HepG2 (cell line): ENCODE measurements around the gene NCOA5. TPM values are rescaled to one million over a fixed set of nuclear protein-coding genes. Genes with fewer than 3 reads are reported as not detected.

Experiments used
- HMGA1 ChIP-seq: sonication (generic); formaldehyde crosslinking; conservative IDR thresholded peaks from 2 replicates; pipeline ENCODE4 v1.4.0; 2020; ENCODE audit warnings: missing genetic modification reagents
- MTA1 ChIP-seq: sonication (generic); formaldehyde crosslinking; IDR thresholded peaks from 2 replicates; pipeline ENCODE4 v1.4.0; 2020; ENCODE audit warnings: missing genetic modification reagents, mild to moderate bottlenecking, borderline replicate concordance
- ZBTB10 ChIP-seq: sonication (generic); formaldehyde crosslinking; IDR thresholded peaks from 2 replicates; pipeline ENCODE4 v1.4.0; 2020; ENCODE audit warnings: missing genetic modification reagents, borderline replicate concordance
- ZFX ChIP-seq: sonication (generic); formaldehyde crosslinking; IDR thresholded peaks from 2 replicates; pipeline ENCODE4 v1.4.0; 2020; ENCODE audit warnings: mild to moderate bottlenecking, low read depth, missing genetic modification reagents, moderate library complexity
- ZNF331 ChIP-seq: sonication (generic); formaldehyde crosslinking; IDR thresholded peaks from 2 replicates; pipeline ENCODE4 v1.4.0; 2020; ENCODE audit warnings: missing genetic modification reagents
- ZNF407 ChIP-seq: sonication (generic); formaldehyde crosslinking; IDR thresholded peaks from one replicate; pipeline ENCODE4 v1.5.1; 2020; ENCODE audit warnings: mild to moderate bottlenecking, missing genetic modification reagents; ENCODE audit errors: not compliant biosample characterization
- ZNF646 ChIP-seq: sonication (generic); formaldehyde crosslinking; IDR thresholded peaks from 2 replicates; pipeline ENCODE4 v1.9.0; 2021; ENCODE audit warnings: mild to moderate bottlenecking, missing genetic modification reagents
- ZNF891 ChIP-seq: sonication (generic); formaldehyde crosslinking; IDR thresholded peaks from 2 replicates; pipeline ENCODE4 v1.5.0; 2020; ENCODE audit warnings: mild to moderate bottlenecking, missing genetic modification reagents
- polyA plus RNA-seq, 8 experiments: library from polyadenylated mRNA; depleted of rRNA in 3 of 8; stranded (reverse) in 7 of 8; unstranded in 1 of 8; fragments of >200 nt; fragmentation: Illumina TruSeq in 4 of 8; extraction: Trizol in 4 of 8; gene quantifications; 2 replicates each; pipeline versions ENCODE4 v1.2.1 to v1.2.3, GENCODE V29; 2011 to 2016; ENCODE audit warnings: low read depth in 4 of 8, missing spikeins in 1 of 8, mixed read lengths in 1 of 8; ENCODE audit not compliant: insufficient read depth in 1 of 8
- total RNA-seq, 5 experiments: library from RNA; depleted of rRNA; stranded (reverse); fragments of >200 nt; fragmentation: Illumina TruSeq; extraction: Trizol; gene quantifications; 2 replicates each; pipeline ENCODE4 v1.2.3, GENCODE V29; 2016; ENCODE audit warnings: low read depth in 1 of 5
- TF ChIP-seq, protein P1 (sequence below): sonication (generic); formaldehyde crosslinking; IDR thresholded peaks from 2 replicates; pipeline ENCODE4 v1.8.0; 2023; ENCODE audit warnings: mild to moderate bottlenecking, missing genetic modification reagents

The NCOA5 gene
- total and polyA plus RNA-seq, 2 of the 13 experiments (the other 11 are each of a cell fraction or from before 2014, with no cell fraction given) = 16.5 to 28.4 TPM

DNA sequence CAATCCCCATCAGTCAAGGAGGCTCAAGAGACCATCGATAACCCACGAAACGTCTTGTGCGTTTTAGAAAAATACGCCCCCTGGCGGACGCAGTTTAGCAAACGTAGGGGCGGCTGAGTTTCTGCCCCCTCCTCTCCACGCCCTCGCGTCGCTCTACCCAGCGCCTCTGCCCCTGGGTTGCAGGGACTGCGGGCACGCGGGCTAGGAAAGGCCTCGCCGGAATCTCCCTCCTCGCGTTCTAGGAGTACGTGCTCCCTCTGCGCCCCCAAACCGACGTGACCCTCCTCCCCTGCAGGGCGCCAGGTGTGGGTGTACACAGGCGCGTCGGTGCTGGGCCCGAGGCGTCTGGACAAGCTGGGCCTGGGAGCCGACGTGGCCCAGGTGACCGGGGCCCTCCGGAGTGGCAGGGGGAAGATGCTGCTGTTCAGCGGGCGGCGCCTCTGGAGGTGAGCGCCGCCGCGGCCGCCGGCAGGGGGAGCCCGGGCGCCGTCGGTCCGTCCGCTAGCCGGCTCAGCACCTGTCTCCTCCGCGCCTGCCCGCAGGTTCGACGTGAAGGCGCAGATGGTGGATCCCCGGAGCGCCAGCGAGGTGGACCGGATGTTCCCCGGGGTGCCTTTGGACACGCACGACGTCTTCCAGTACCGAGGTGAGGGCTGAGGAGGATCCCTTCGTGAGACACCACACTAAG lies 75.8 kb downstream of the NCOA5 start (continued):
- TF ChIP-seq ZNF407 (CRISPR knock-in tag) = no peak
- peak; percentile 72; the same call in 1 of the 2 replicates for TF ChIP-seq ZFX (CRISPR knock-in tag)
- TF ChIP-seq ZBTB10 = no peak
- TF ChIP-seq ZNF646 = no peak
- TF ChIP-seq ZNF891 = peak; percentile 93
- no peak for TF ChIP-seq HMGA1 (CRISPR knock-in tag)
- TF ChIP-seq ZNF331 (CRISPR knock-in tag) = peak; percentile 46
- peak; percentile 91; the same call in 1 of the 2 replicates for TF ChIP-seq MTA1 (CRISPR knock-in tag)
- TF ChIP-seq, protein P1, sequence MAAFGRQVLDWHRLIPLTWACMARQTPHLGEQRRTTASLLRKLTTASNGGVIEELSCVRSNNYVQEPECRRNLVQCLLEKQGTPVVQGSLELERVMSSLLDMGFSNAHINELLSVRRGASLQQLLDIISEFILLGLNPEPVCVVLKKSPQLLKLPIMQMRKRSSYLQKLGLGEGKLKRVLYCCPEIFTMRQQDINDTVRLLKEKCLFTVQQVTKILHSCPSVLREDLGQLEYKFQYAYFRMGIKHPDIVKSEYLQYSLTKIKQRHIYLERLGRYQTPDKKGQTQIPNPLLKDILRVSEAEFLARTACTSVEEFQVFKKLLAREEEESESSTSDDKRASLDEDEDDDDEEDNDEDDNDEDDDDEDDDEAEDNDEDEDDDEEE (CRISPR knock-in tag) = 0 out of 2 replicates have a peak, but pooled peaks have one; percentile 52
